GM21528 (cell line): ENCODE measurements around the gene MRPL41.
"Not testable (repeated sequence)": the region's sequence is repeated elsewhere in the genome, so short reads cannot be mapped to it uniquely, and the experiment has no call there.

Experiments
- ATAC-seq: cut with Tn5 transposase; IDR thresholded peaks from one replicate; pipeline ENCODE4 v1.9.1; 2021; ENCODE audit warnings: mild to moderate bottlenecking, moderate library complexity; ENCODE audit not compliant: unreplicated experiment, low FRiP score

The MRPL41 gene

GRCh38 chr9:137521405-137521985, 30.2 kb upstream of the MRPL41 start:
- no peak for ATAC-seq

- ATAC-seq = no peak
Measured at GRCh38 chr9:137522746-137523455, 28.8 kb upstream of the MRPL41 start.

- ATAC-seq = no peak
Measured at GRCh38 chr9:137524161-137524980, 27.3 kb upstream of the MRPL41 start.

GRCh38 chr9:137524981-137525317, 26.7 kb upstream of the MRPL41 start:
- no peak for ATAC-seq

GRCh38 chr9:137530331-137530730, 21.3 kb upstream of the MRPL41 start:
- no peak for ATAC-seq

GRCh38 chr9:137531099-137531765, 20.4 kb upstream of the MRPL41 start:
- no peak for ATAC-seq

GRCh38 chr9:137532891-137533468, 18.7 kb upstream of the MRPL41 start:
- not testable (repeated sequence) for ATAC-seq

GRCh38 chr9:137534256-137535119, 17.2 kb upstream of the MRPL41 start:
- ATAC-seq = no peak

GRCh38 chr9:137535120-137535428, 16.6 kb upstream of the MRPL41 start:
- no peak for ATAC-seq

GRCh38 chr9:137536594-137537131, 15.0 kb upstream of the MRPL41 start:
- not testable (repeated sequence) for ATAC-seq

GRCh38 chr9:137538058-137538457, 13.6 kb upstream of the MRPL41 start:
- ATAC-seq = no peak

- ATAC-seq = no peak
Measured at GRCh38 chr9:137540536-137540935, 11.1 kb upstream of the MRPL41 start.

GRCh38 chr9:137542486-137542885, 9.2 kb upstream of the MRPL41 start:
- ATAC-seq = no peak

GRCh38 chr9:137543237-137543963, 8.3 kb upstream of the MRPL41 start:
- no peak for ATAC-seq

- no peak for ATAC-seq
Measured at GRCh38 chr9:137544176-137544760, 7.4 kb upstream of the MRPL41 start.

GRCh38 chr9:137545123-137545522, 6.6 kb upstream of the MRPL41 start:
- no peak for ATAC-seq

- no peak for ATAC-seq
Measured at GRCh38 chr9:137547687-137548543, 3.8 kb upstream of the MRPL41 start.

- no peak for ATAC-seq
Measured at GRCh38 chr9:137550231-137550621, 1.5 kb upstream of the MRPL41 start, which contains the start of gene PNPLA7. Gene PNPLA7 (minus strand): TSS chr9:137550402. CDS start chr9:137550197, 205 bp downstream.
